ENCODE results near the gene ARSA. TPM values are rescaled to one million over a fixed set of nuclear protein-coding genes. Genes with fewer than 3 reads are reported as not detected.

ARSA gene
- total RNA-seq, 1 experiment from 2014 or later, result 10.3 TPM

GRCh38 chr22:50585238-50585637, 42.7 kb downstream of the ARSA start:
- no peak for DNase-seq
- Histone ChIP-seq H3K23me2 (ENCODE audit: insufficient read length, low read depth, low read length, poor library complexity, severe bottlenecking) (no peaks in the 10 kb centered on the region), H4K91ac (ENCODE audit: insufficient read length, low read depth, low read length) (no peak overlapping the region), H3K9me3 (ENCODE audit: control insufficient read depth, low read depth, low read length) (no peaks in the 10 kb centered on the region), H3K79me1 (ENCODE audit: insufficient read depth, low read depth, low read length, poor library complexity, severe bottlenecking) (peaks cover 4% of the 10 kb centered on the region), H4K5ac (ENCODE audit: insufficient read length, low read depth, low read length) (no peak overlapping the region), H4K8ac (replicated peaks; ENCODE audit: insufficient read length, low read depth, low read length) (no peak overlapping the region), H3K18ac (ENCODE audit: insufficient read length, low read depth, low read length) (no peak overlapping the region), H2BK5ac (ENCODE audit: insufficient read length, low read length) (no peak overlapping the region), H3K23ac (ENCODE audit: insufficient read length, low read depth, low read length) (no peak overlapping the region), H3K4ac (ENCODE audit: low read depth, low read length) (no peak overlapping the region), H3K56ac (ENCODE audit: insufficient read length, low read depth, low read length) (no peak overlapping the region), H2AFZ (ENCODE audit: low read length) (no peak overlapping the region), H3K27ac (ENCODE audit: insufficient read length, low read depth, low read length) (no peak overlapping the region), H2BK15ac (ENCODE audit: low read depth, low read length) (no peak overlapping the region), H3K14ac (ENCODE audit: insufficient read depth, low read length) (no peak overlapping the region), H3K4me1 (ENCODE audit: insufficient read depth, low read length) (peaks cover 2% of the 10 kb centered on the region; the same call in 1 of the 2 replicates), H2BK120ac (ENCODE audit: low read depth, low read length, poor library complexity, severe bottlenecking) (no peak overlapping the region), H2AK5ac (ENCODE audit: insufficient read length, low read length) (no peak overlapping the region), H3K79me2 (ENCODE audit: insufficient read depth, low read length) (no peaks in the 10 kb centered on the region), H2BK20ac (ENCODE audit: low read depth, low read length, poor library complexity, severe bottlenecking) (no peak overlapping the region), H3K27me3 (ENCODE audit: insufficient read depth, low read length) (no peaks in the 10 kb centered on the region), H3T11ph (ENCODE audit: low read length) (no peak overlapping the region), H2BK12ac (ENCODE audit: insufficient read length, low read depth, low read length) (no peak overlapping the region), H4K20me1 (ENCODE audit: control insufficient read depth, insufficient read depth, insufficient read length) (no peaks in the 10 kb centered on the region), H3K9ac (ENCODE audit: extremely low read depth, insufficient read length, low read length) (no peak overlapping the region), H3K4me2 (ENCODE audit: insufficient read depth, insufficient read length, low read length) (no peak overlapping the region)
- Mint-ChIP-seq H3K4me3 (peak overlapping the region in 1 of 2 experiments; percentile 32; a peak in 1 of 5 replicates), H3K36me3 (ENCODE audit: insufficient read depth in 1 of 3, low read depth in 3 of 3) (peaks cover 3 to 7% (median 5%) of the 10 kb centered on the region in 3 experiments; a peak in 6 of 7 replicates), H3K27me3 (ENCODE audit: low read depth) (peaks cover 16% of the 10 kb centered on the region), H3K9me3 (no peaks in the 10 kb centered on the region), H3K4me1 (peaks cover 14 to 23% of the 10 kb centered on the region in 2 experiments), H3K27ac (no peak overlapping the region)
- no peak for TF ChIP-seq CTCF (conservative IDR thresholded peaks at IDR 0.05)
- no CpG with 5 or more reads among the region's 3 CpGs for WGBS (ENCODE audit: extremely low coverage, insufficient read length, low lambda C conversion rate)

Data from H9 (cell line).